GM20431 (cell line): ENCODE results near the gene ALDH1A1.

Source experiments
- in situ Hi-C: fragments of 300-500 bp; cut with MseI, MboI; formaldehyde crosslinking; loops from one replicate; pipeline ENCODE4 v1.15.0; 2020; ENCODE audit warnings: low sequenced_read_pairs; ENCODE audit not compliant: unreplicated experiment

ALDH1A1 gene

DNA sequence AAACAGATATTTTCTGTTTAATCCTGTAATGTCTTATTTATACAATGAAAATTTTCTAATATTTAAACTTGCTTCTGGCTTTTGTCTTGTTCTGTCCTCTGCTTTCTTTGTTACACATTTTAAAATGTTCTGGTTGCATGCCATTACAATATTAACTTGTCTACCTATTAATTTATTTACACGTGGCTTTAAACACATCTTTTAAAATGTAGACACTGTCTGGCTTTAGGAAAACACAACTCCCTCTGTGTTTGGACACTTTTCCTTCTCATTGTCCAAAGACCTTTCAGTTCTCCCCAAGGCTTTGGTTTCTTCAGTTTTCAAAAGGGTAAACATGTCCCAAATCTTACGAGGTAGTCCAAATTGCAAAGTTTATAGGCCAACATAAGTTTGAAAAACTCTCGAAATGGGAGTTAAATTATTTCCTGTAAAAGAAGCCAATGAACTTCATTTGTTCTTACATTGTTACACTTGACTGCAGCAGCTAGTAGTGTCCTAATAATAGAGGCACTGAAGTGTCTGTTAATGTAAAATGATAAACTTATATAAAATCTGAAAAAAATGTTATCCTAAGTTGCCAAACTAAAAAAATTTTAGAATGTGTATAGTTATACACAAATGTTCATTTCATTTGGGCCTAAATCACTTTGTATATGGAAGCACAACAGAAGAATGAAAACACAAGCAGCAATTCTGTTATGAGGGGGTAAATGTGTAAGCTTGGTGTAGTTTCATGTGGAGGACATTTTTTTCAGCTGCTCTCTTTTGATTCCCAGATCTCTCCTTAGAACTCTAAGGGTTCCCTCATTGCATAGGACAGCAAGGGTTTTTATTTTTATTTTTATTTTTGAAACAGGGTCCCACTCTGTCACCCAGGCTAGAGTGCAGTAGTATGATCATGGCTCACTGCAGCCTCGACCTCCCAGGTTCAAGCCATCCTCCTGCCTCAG, 53.8 kb downstream of the ALDH1A1 start:
- in situ Hi-C loops, result no loop called here

- in situ Hi-C loops, result no loop called here
These were observed 54.5 kb downstream of the ALDH1A1 start for GRCh38 chr9:72898360-72898759.

- in situ Hi-C loops, result no loop called here
These were observed 55.7 kb downstream of the ALDH1A1 start for GRCh38 chr9:72897069-72897649.

DNA sequence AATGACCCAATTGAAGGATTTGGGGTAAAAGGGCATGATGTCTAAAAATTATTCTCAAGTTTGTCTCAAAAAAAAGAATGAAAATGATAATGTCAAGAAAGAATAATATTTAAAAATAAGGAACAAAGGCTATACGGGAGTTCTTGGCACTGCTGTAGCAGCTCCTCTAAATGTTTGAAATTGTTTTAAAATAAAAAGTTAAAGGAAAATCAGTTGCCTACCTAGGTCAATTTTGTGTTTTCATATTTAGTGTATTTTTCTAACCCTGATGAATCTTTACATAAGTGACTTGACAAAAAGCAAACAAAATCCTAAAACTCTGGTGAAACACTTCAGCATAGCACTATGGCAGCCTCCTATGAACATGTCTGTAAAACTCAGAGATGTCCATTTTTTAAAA, 56.4 kb downstream of the ALDH1A1 start:
- in situ Hi-C loops, result no loop called here

DNA sequence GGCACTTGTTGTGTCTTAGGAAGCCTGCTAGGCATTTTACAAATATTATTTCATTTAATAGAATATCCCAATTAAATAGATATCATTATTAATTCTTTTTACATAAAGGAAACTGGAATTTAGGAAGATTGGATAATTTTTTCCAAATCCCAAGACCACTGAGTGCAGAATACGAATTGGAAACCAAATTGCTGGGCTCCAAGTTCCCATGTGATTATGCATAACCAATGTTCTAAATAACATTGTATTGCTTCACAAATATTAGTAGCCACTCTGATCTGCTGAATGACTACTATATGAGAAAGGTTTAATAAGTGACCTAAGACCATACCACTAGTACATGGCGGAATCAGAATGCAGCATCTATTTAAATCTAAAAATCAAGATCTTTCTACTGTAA, 57.7 kb downstream of the ALDH1A1 start:
- in situ Hi-C loops, result no loop called here

DNA sequence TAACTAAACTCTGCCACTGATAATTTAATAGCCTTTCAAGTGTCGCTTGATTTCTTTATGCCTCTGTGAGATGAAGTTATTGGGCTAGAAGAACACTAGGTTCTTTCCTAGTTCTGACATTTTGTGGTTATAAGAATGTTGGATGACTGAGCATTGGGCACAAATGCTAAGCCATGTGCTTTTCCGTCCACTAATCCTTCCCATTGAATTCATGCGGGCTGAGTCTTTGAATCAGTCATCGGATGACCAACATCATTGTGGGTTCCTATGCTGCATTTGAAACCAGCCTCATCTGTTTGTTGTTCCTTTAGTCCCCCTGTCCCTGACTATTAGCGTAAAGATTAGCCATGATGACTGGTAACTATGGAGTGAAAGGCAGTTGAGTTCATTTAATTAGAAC, 58.5 kb downstream of the ALDH1A1 start:
- in situ Hi-C loops, result no loop called here

DNA sequence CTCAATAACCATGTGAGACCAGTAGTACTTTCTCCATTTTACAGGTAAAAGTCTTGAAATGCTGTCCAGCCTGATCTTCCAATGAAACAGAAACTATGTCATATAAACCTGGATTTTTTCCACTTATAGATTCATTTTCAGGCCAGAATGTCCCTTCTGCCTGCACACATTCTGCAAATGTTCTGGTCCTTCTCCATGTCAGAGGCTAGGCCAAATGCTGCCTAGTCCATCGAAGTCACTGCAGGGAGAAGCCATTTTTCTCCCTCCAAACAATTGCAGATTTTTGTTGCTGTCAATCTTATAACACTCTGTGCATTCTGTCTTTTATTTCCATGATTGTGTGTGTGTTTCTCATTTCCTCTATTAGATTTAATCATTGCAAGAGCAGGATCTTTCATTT, 59.4 kb downstream of the ALDH1A1 start:
- in situ Hi-C loops, result no loop called here

GRCh38 chr9:72891043-72891442, 61.8 kb downstream of the ALDH1A1 start:
- in situ Hi-C loops, result no loop called here

- in situ Hi-C loops, result no loop called here
These were observed 63.9 kb downstream of the ALDH1A1 start for GRCh38 chr9:72888943-72889342.

GRCh38 chr9:72888067-72888466, 64.8 kb downstream of the ALDH1A1 start:
- in situ Hi-C loops, result no loop called here

DNA sequence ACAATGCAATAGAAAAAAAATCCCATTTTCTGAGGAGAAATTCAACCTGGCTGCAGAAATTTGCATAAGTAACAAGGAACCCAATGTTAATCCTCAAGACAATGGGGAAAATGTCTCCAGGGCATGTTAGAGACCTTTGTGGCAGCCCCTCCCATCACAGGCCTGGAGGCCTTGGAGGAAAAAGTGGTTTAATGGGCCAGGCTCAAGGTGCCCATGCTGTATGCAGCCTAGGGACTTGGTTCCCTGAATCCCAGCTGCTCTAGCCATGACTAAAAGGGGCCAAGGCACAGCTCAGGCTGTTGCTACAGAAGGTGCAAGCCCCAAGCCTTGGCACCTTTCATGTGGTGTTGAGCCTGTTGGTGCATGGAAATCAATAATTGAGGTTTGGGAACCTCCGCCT, 66.5 kb downstream of the ALDH1A1 start:
- in situ Hi-C loops, result no loop called here

DNA sequence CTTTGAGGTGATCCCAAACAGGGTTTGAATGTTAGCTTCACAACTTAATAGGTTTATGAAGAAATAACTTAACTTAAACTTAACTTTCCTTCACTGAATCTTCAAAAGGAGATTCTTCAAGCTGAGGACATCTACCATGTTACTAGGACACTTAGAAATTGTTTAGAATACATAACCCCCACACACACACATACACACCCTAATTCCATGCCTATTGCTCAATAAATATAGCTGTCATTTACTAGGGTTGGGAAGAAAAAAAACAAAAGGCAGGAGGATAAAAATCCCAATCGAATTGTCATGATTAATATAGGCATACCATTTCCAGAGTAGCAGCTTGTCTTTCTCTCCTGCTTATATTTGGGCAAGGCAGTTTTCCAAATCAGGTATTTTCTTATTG, 68.3 kb downstream of the ALDH1A1 start:
- in situ Hi-C loops, result no loop called here

- in situ Hi-C loops, result no loop called here
These were observed 69.0 kb downstream of the ALDH1A1 start for GRCh38 chr9:72883875-72884274.

DNA sequence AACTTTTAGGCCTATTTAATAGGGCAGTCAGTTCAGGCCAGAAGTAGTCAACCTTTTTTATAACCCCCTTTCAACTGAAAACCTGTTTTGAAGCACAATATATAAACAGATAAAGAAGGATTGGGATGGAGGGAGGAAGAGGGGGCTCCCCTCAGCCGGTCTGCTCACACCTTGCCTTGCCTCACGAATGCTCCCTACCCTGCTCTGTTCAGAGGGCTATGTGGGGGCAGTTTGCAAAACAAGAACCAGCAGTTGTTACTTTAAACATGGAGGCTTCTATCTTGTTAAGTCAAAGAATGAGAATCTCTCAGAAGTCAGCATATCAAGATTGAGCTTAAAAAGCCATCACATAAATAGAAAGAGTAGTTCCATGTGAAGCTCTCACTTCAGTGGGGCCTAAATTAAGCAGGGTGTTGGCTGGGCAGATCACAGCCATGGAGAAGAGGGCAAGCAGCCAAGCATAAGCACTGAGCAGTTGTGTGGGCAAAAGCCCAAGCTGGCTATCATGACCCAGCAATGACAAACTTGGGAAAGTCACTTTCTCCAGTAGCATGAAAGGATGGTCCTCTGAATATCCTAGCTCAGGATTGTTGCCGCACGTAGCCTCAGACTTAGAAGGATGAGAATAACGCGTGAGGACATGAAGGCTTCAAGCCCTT, 70.6 kb downstream of the ALDH1A1 start:
- in situ Hi-C loops, result no loop called here

- in situ Hi-C loops, result no loop called here
These were observed 72.0 kb downstream of the ALDH1A1 start for GRCh38 chr9:72880821-72881220.

DNA sequence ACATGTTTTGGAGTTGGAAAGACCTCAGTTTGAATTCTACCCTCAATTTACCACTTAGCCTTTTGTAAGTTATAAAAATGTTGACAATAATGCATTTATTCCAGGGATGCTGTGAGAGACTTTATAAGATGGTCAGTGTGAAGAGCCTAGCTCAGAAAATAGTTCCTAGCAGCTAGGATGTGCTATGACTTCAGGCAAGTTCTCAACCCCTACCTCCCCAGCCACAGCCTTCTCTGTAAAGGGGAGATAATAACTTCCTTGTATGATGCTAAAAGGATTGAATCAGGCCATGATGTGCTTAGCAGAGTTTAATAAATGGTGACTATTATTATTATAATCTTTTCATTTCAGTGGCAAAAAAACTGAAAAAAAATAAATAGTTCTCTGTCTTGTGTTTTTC, 77.6 kb downstream of the ALDH1A1 start:
- in situ Hi-C loops, result no loop called here

- in situ Hi-C loops, result no loop called here
These were observed 78.5 kb downstream of the ALDH1A1 start for GRCh38 chr9:72874344-72874743.

GRCh38 chr9:72873456-72873855, 79.4 kb downstream of the ALDH1A1 start:
- in situ Hi-C loops, result no loop called here

GRCh38 chr9:72872718-72873117, 80.1 kb downstream of the ALDH1A1 start:
- in situ Hi-C loops, result no loop called here

- in situ Hi-C loops, result no loop called here
These were observed 81.2 kb downstream of the ALDH1A1 start for GRCh38 chr9:72871685-72872084.

DNA sequence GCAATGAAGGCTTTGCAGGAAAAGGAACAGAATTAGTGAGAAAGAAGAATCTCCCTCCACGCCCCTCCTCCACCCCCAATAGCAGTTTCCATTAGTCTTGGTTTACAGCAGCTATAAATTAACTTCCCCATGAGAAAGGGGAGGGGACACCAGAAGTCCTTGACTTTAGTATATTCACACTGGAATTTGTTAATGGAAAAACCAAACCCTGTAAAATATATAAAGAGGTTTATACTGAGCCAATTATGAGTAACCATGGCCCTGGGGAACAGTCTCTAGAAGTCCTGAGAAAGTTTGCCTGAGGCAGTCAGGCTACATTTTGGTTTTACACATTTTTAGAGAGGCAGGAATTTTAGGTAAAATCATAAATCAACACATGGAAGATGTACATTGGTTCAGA, 88.5 kb downstream of the ALDH1A1 start:
- in situ Hi-C loops, result no loop called here
